HG03025 (cell line): ENCODE results near the gene CRAMP1.
"Not testable (repeated sequence)": the region's sequence is repeated elsewhere in the genome, so short reads cannot be mapped to it uniquely, and the experiment has no call there.

Source experiments
- ATAC-seq: cut with Tn5 transposase; IDR thresholded peaks from one replicate; pipeline ENCODE4 v1.9.1; 2021; ENCODE audit warnings: mild to moderate bottlenecking, moderate library complexity; ENCODE audit not compliant: unreplicated experiment, low FRiP score

The CRAMP1 gene

GRCh38 chr16:1612320-1613111 lies at the start of gene CRAMP1:
Gene CRAMP1 (plus strand): TSS chr16:1612360. CDS start chr16:1614640, 2,280 bp downstream.
- no peak for ATAC-seq

- ATAC-seq = no peak
Observed at GRCh38 chr16:1563786-1564185, 48.4 kb upstream of the CRAMP1 start.

GRCh38 chr16:1564325-1564724 lies 47.8 kb upstream of the CRAMP1 start:
- ATAC-seq = no peak

GRCh38 chr16:1565083-1565805 lies 46.9 kb upstream of the CRAMP1 start:
- no peak for ATAC-seq

- ATAC-seq = no peak
Observed at GRCh38 chr16:1567988-1568387, 44.2 kb upstream of the CRAMP1 start.

GRCh38 chr16:1571012-1571671 lies 41.0 kb upstream of the CRAMP1 start:
- no peak for ATAC-seq

- no peak for ATAC-seq
Observed at GRCh38 chr16:1572673-1573072, 39.5 kb upstream of the CRAMP1 start.

- ATAC-seq = no peak
Observed at GRCh38 chr16:1573301-1573700, 38.9 kb upstream of the CRAMP1 start.

GRCh38 chr16:1575578-1575977 lies 36.6 kb upstream of the CRAMP1 start:
- ATAC-seq = no peak

- no peak for ATAC-seq
Observed at GRCh38 chr16:1579214-1579613, 32.9 kb upstream of the CRAMP1 start.

- ATAC-seq = no peak
Observed at GRCh38 chr16:1580256-1580655, 31.9 kb upstream of the CRAMP1 start.

- no peak for ATAC-seq
Observed at GRCh38 chr16:1580956-1581355, 31.2 kb upstream of the CRAMP1 start.

- no peak for ATAC-seq
Observed at GRCh38 chr16:1581804-1582203, 30.4 kb upstream of the CRAMP1 start.

GRCh38 chr16:1583180-1583579 lies 29.0 kb upstream of the CRAMP1 start:
- ATAC-seq = no peak

GRCh38 chr16:1584926-1585484 lies 27.2 kb upstream of the CRAMP1 start:
- ATAC-seq = no peak

GRCh38 chr16:1590366-1590765 lies 21.8 kb upstream of the CRAMP1 start:
- ATAC-seq = no peak

GRCh38 chr16:1590930-1591705 lies 21.0 kb upstream of the CRAMP1 start:
- no peak for ATAC-seq

GRCh38 chr16:1592446-1592845 lies 19.7 kb upstream of the CRAMP1 start:
- ATAC-seq = no peak

GRCh38 chr16:1595511-1595910 lies 16.6 kb upstream of the CRAMP1 start:
- not testable (repeated sequence) for ATAC-seq

GRCh38 chr16:1596516-1596915 lies 15.6 kb upstream of the CRAMP1 start:
- no peak for ATAC-seq
